NOMO-1 (cell line): ENCODE measurements around the gene KRTAP2-4.
"Not testable (repeated sequence)": the region's sequence is repeated elsewhere in the genome, so short reads cannot be mapped to it uniquely, and the experiment has no call there.

Experiments used
- DNase-seq, 2 experiments: peaks; one replicate each; lab custom pipeline; 2025; ENCODE audit not compliant: unreplicated experiment in 2 of 2; lab: John Stamatoyannopoulos, UW

KRTAP2-4 gene

DNA sequence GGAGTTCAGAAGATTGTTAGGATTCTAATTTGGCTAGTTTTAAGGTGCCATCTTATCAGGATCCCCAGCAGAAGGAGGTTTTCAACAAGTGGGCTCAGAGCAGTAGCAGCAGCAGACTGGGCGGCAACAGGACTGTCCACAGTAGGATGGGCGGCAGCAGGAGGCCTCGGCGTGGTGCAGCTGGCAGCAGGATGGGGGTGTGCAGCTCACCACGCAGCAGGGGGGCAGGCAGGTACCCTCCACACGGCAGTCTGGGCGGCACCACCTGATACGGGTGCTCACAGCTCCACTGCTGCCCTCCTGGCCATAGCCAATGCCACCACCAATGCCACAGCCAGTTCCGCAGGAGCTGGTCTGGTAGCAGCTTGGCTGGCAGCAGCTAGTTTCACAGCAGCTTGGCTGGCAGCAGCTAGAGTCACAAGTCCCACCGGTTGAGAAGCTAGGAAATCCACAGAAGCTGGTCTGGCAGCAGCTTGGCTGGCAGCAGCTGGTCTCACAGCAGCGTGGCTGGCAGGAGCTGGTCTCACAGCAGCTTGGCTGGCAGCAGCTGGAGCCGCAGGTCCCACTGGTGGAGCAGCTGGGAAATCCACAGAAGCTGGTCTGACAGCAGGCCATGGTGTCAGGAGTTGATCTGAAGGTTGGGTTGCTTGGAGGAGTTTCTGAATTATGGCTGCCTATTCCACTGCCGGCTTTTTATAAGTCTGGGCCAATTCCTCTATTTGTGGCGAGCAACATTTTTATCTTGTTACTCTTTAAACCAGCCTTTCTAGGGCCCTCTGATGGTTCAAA, 24.7 kb downstream of the KRTAP2-4 start, which contains the start of gene KRTAP1-1:
KRTAP1-1 (minus strand) TSS at position 668 of the 789 bp plus-strand sequence; CDS start at position 615, 53 bp downstream.
- DNase-seq: not testable (repeated sequence)

DNA sequence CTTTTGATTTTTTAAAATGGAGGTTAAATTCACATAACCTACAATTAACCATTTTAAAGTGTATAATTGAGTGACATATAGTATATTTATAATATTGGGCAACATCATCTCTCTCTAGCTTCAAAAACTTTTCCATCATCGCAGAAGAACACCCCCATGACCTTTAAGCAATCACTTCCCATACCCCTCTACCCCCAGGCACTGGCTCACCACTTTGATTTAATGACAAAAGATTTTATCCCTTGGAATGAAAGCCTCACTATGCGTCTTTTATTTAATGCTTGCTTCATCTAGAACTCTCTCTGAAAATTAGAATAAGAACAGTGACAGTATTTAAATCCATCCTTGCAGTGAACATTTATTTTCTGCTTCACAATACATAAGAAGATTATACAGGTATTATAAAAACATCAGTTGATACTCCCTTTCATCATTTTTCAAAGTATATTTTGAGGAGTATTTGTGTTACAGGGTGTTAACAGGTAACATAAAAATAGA, 27.8 kb downstream of the KRTAP2-4 start:
- DNase-seq: no peak

DNA sequence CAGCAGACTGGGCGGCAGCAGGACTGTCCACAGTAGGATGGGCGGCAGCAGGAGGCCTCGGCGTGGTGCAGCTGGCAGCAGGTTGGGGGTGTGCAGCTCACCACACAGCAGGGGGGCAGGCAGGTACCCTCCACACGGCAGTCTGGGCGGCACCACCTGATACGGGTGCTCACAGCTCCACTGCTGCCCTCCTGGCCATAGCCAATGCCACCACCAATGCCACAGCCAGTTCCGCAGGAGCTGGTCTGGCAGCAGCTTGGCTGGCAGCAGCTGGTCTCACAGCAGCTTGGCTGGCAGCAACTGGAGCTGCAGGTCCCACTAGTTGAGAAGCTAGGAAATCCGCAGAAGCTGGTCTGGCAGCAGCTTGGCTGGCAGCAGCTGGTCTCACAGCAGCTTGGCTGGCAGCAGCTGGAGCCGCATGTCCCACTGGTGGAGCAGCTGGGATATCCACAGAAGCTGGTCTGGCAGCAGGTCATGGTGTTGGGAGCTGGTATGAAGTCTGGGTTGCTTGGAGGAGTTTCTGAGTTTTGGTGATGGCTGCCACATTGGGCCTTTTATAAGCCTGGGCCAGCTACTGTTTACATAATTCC, 31.2 kb downstream of the KRTAP2-4 start, which contains the start of gene KRTAP1-3:
KRTAP1-3 (minus strand) TSS at position 529 of the 590 bp plus-strand sequence; CDS start at position 476, 53 bp downstream.
- DNase-seq: not testable (repeated sequence)

DNA sequence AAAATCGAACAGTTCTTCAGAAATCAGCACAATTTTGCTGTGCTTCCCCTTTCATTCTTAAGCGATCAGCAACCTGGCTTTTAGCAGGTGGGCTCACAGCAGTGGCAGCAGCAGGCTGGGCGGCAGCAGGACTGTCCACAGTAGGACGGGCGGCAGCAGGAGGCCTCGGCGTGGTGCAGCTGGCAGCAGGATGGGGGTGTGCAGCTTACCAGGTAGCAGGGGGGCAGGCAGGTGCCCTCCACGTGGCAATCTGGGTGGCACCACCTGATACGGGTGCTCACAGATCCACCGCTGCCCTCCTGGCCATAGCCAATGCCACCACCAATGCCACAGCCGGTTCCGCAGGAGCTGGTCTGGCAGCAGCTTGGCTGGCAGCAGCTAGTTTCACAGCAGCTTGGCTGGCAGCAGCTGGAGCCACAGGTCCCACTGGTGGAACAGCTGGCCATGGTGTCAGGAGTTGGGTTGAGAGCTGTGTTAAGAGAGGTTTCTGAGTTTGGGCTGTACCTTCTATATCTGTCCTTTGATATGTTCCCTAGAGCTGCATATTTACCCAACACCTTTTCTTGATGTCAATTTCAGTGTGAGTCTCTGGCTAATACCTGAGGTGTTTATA, 35.9 kb downstream of the KRTAP2-4 start, which contains the start of gene KRTAP1-4:
KRTAP1-4 (minus strand) TSS at position 563 of the 613 bp plus-strand sequence; CDS start at position 446, 117 bp downstream.
- DNase-seq: no peak

DNA sequence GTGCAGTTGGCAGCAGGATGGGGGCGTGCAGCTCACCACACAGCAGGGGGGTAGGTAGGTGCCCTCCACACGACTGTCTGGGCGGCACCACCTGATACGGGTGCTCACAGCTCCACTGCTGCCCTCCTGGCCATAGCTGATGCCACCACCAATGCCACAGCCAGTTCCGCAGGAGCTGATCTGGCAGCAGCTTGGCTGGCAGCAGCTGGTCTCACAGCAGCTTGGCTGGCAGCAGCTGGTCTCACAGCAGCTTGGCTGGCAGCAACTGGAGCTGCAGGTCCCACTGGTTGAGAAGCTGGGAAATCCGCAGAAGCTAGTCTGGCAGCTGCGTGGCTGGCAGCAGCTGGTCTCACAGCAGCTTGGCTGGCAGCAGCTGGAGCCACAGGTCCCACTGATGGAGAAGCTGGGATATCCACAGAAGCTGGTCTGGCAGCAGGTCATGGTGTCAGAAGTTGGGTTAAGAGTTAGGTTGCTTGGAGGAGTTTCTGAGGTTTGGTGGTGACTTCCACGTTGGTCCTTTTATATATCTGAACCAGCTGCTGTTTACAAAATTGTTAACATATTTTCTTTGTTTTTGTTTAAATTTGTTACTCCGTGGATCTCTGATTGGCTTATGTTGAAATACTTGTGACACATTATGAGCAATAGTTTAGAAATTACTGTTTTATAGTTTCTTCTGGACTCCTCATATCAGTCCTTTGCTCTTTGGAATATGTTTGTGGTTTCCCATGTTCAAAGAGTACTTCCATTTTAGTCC, 38.8 kb downstream of the KRTAP2-4 start, which contains the start of gene KRTAP1-5:
KRTAP1-5 (minus strand) TSS at position 494 of the 757 bp plus-strand sequence; CDS start at position 441, 53 bp downstream.
- DNase-seq: no peak

DNA sequence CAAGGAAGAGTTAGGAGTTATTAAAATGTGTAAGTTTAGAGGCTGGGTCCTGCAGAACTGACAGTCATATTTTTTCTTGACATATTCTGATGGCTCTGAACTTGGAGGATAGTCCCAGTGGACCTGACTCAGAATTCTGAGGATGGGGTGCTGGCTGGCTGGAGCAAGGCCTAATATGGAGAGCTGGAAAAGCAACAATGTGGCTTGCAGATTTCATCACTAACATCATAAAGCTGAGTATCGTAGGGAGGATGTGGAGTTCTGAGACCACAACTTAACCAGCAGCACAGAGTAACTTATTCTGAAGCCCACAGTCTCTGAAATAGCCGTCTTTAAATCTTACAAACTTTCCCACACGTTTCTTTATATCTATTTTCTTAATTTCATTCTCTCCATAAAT, 41.0 kb downstream of the KRTAP2-4 start:
- no peak for DNase-seq

DNA sequence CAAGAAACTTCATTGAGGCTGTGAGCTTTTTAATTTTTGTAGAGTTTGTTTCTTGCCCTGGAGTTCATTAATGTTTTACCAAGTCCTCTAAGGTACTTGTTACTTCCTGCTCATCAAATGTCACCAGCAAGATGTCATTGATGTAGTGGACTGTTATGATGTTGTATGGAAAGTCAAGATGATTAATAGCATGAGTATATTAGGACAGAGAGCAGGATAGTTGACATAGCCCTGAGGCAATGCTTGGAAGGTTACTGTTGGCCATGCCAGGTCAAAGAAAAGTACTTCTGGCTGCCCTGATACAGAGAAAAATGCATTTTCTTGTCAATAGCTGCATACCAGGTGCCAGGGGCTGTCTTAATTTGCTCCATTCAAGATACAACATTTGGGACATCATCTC, 45.3 kb downstream of the KRTAP2-4 start:
- DNase-seq: no peak

DNA sequence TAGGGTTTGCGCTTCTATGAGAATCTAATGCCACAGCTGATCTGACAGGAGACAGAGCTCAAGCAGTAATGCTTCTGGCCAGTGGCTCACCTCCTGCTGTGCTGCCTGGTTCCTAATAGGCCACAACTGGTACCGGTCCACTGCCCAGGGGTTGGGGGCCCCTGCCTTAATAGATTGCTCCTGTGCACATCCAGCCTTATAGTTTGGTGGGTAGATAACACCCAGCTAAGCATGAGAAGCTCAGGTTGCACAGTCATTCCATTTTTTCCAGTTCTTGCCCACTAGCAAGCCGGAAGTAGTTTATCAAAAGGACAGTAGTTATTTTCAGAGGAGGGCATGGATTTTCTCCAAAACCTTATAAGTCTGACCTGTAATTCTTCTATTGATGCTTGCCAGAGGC, 46.3 kb downstream of the KRTAP2-4 start:
- no peak for DNase-seq

DNA sequence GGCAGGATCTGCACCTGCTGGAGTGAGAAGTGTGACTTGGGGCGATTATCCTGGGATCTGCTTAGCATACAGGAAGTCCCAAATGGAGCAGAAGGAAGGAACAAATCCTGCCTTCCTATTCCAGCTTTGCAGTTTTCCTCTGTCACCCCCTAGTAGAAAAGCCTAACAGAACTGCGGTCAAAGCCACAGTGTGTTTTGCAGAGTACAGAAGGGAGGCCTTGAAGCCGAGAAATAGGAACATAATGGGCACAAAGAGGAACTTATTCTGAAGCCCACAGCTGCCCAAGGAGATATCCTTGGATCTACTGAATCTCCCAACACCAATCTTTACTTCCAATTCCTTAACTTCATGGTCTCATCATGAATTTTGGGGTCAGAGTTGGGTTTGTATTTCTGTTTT, 47.1 kb downstream of the KRTAP2-4 start:
- DNase-seq: no peak

DNA sequence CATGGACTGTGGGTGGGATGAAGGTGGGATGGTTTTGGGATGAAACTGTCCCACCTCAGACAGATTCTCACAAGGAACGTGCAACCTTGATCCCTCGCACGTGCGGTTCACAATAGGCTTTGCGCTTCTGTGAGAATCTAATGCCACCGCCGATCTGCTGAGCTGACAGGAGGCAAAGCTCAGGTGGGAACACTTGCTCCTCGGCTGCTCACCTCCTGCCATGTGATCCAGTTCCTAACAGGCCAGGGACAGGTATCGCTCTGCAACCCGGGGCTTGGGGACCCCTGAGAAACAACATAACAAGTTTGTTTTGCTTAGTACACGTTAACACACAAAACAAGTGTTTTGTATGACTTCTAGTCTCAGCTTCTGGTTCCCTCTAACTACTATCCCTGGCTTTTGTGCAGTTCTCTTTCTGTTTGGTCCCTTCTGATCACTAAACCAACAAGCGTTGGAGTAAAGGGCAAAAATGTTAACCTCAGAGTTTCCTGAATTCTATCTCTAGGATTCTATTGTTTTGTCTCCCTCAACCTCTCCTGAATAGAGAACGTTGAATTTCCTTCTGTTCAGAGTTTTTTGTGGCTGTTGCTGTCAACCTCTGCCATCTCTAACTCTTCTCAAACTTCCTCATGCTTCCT, 49.0 kb downstream of the KRTAP2-4 start:
- no peak for DNase-seq

DNA sequence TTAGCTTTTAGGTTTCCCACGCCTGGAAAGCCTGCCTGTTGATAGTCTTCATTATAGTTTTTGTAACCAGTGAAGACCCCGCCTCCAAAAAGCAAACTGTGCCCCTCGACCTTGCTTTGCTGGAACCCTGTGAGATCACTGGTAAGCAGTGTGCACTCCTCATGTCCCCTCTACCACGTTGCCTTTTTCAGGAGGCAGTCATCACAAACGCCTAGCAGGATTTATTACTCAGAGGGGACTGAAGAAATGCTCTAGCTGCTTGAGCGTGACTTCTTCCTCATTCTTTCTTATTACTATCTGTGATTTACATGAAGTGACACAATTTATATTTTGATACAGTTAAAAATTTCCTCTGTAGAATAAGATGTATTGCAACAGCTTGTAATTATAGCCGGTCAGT, 50.2 kb downstream of the KRTAP2-4 start:
- no peak for DNase-seq
